ENCODE results near the gene INTS7.
"Not testable (repeated sequence)": the region's sequence is repeated elsewhere in the genome, so short reads cannot be mapped to it uniquely, and the experiment has no call there.

The INTS7 gene

GRCh38 chr1:211991695-211992094 lies 43.7 kb downstream of the INTS7 start:
- Histone ChIP-seq H3K36me3 (replicated peaks) (no peaks in the 10 kb centered on the region), H3K27me3 (ENCODE audit: low read depth) (no peaks in the 10 kb centered on the region), H3K4me3 (no peak overlapping the region), H3K9me3 (no peaks in the 10 kb centered on the region), H3K4me1 (no peaks in the 10 kb centered on the region)
- in situ Hi-C loops (cut with MboI; ENCODE audit: low sequenced_read_pairs) = no loop called here
- no peak for DNase-seq (ENCODE audit: low spot score in 2 of 2)

GRCh38 chr1:211986628-211987254 lies 48.6 kb downstream of the INTS7 start:
- in situ Hi-C loops (cut with MboI; ENCODE audit: low sequenced_read_pairs) = no loop called here
- DNase-seq (ENCODE audit: low spot score in 2 of 2) = no peak
- Histone ChIP-seq H3K9me3 (no peaks in the 10 kb centered on the region), H3K4me1 (no peaks in the 10 kb centered on the region), H3K27me3 (ENCODE audit: low read depth) (no peaks in the 10 kb centered on the region), H3K36me3 (replicated peaks) (no peaks in the 10 kb centered on the region; the same call in 1 of the 2 replicates), H3K4me3 (no peak overlapping the region)

- Histone ChIP-seq H3K9me3 (no peaks in the 10 kb centered on the region), H3K4me1 (no peaks in the 10 kb centered on the region), H3K27me3 (ENCODE audit: low read depth) (no peaks in the 10 kb centered on the region), H3K36me3 (replicated peaks) (peaks cover 6% of the 10 kb centered on the region; the same call in 1 of the 2 replicates), H3K4me3 (no peak overlapping the region)
- no peak for DNase-seq (ENCODE audit: low spot score in 2 of 2)
- in situ Hi-C loops (cut with MboI; ENCODE audit: low sequenced_read_pairs) = no loop called here
These were observed 49.6 kb downstream of the INTS7 start for GRCh38 chr1:211985556-211986264.

GRCh38 chr1:211978596-211978995 lies 56.8 kb downstream of the INTS7 start:
- H3K36me3 ChIP-seq (replicated peaks) = peaks cover 28% of the 10 kb centered on the region
- no peak for DNase-seq (ENCODE audit: low spot score in 2 of 2)

GRCh38 chr1:211975152-211975941 lies 60.0 kb downstream of the INTS7 start:
- H3K36me3 ChIP-seq (replicated peaks) = peaks cover 22% of the 10 kb centered on the region
- DNase-seq (ENCODE audit: low spot score in 2 of 2) = no peak
- H3K4me3 ChIP-seq = no peak overlapping the region
- in situ Hi-C loops (cut with MboI; ENCODE audit: low sequenced_read_pairs) = no loop called here
- H3K9me3 ChIP-seq = no peaks in the 10 kb centered on the region
- no peaks in the 10 kb centered on the region for H3K4me1 ChIP-seq
- H3K27me3 ChIP-seq (ENCODE audit: low read depth) = no peaks in the 10 kb centered on the region

More at GRCh38 chr1:211978596-211978995, 56.8 kb downstream of the INTS7 start:
- Histone ChIP-seq H3K4me1 (no peaks in the 10 kb centered on the region), H3K4me3 (no peak overlapping the region), H3K27me3 (ENCODE audit: low read depth) (no peaks in the 10 kb centered on the region), H3K9me3 (no peaks in the 10 kb centered on the region)
- in situ Hi-C loops (cut with MboI; ENCODE audit: low sequenced_read_pairs) = no loop called here

GRCh38 chr1:211973541-211973940 lies 61.8 kb downstream of the INTS7 start:
- no peaks in the 10 kb centered on the region for H3K9me3 ChIP-seq
- H3K4me3 ChIP-seq = no peak overlapping the region
- no peaks in the 10 kb centered on the region for H3K27me3 ChIP-seq (ENCODE audit: low read depth)
- no peak for DNase-seq (ENCODE audit: low spot score in 2 of 2)
- H3K36me3 ChIP-seq (replicated peaks) = peaks cover 16% of the 10 kb centered on the region
- in situ Hi-C loops (cut with MboI; ENCODE audit: low sequenced_read_pairs) = no loop called here
- H3K4me1 ChIP-seq = no peaks in the 10 kb centered on the region

DNA sequence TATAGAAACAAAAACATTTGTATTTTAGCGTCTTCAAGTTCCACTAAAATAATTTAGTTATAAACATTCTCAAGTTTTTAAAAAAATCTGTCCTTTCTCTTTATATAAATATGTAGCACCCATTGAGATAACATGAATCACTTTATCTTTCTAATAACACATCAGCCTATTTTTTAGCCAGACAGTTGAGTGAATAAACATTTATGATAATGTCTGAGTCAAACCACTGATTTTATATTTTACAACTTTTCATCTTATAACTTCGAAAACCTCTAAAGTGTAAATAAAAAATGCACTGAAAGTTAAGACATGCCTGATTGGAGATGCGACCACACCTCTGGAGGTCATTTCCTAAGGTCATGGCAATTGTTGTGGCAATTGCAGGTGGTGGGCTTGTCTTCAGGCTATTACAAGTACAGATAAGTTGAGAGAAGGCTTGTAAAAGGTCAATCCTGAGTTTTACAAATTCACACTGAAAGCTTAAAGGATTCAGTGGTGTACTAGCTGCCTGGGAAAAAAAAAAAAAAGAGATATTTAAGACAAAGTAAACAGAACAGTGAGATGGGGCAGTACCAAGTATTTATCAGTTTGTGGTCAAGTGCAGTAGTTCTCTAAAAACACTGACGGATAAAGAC lies 67.0 kb downstream of the INTS7 start:
- Histone ChIP-seq H3K9me3 (no peaks in the 10 kb centered on the region), H3K4me3 (no peak overlapping the region), H3K36me3 (replicated peaks) (peaks cover 8% of the 10 kb centered on the region), H3K4me1 (no peaks in the 10 kb centered on the region), H3K27me3 (ENCODE audit: low read depth) (no peaks in the 10 kb centered on the region)
- in situ Hi-C loops (cut with MboI; ENCODE audit: low sequenced_read_pairs) = no loop called here
- DNase-seq (ENCODE audit: low spot score in 2 of 2) = no peak

- Histone ChIP-seq H3K36me3 (replicated peaks) (peaks cover 8% of the 10 kb centered on the region), H3K4me1 (no peaks in the 10 kb centered on the region), H3K4me3 (no peak overlapping the region), H3K9me3 (no peaks in the 10 kb centered on the region), H3K27me3 (ENCODE audit: low read depth) (no peaks in the 10 kb centered on the region)
- in situ Hi-C loops (cut with MboI; ENCODE audit: low sequenced_read_pairs) = no loop called here
- no peak for DNase-seq (ENCODE audit: low spot score in 2 of 2)
These were observed 67.7 kb downstream of the INTS7 start for GRCh38 chr1:211967704-211968103.

GRCh38 chr1:211965108-211965805 lies 70.1 kb downstream of the INTS7 start:
- H3K9me3 ChIP-seq = no peaks in the 10 kb centered on the region
- H3K4me1 ChIP-seq = no peaks in the 10 kb centered on the region
- H3K27me3 ChIP-seq (ENCODE audit: low read depth) = no peaks in the 10 kb centered on the region
- in situ Hi-C loops (cut with MboI; ENCODE audit: low sequenced_read_pairs) = no loop called here
- peaks cover 8% of the 10 kb centered on the region for H3K36me3 ChIP-seq (replicated peaks)
- no peak overlapping the region for H3K4me3 ChIP-seq
- DNase-seq (ENCODE audit: low spot score in 2 of 2) = no peak

GRCh38 chr1:211959680-211960079 lies 75.7 kb downstream of the INTS7 start:
- H3K36me3 ChIP-seq (replicated peaks) = 0 out of 2 replicates have a peak, but pooled peaks cover 3% of the 10 kb centered on the region
- DNase-seq (ENCODE audit: low spot score in 2 of 2) = no peak
- in situ Hi-C loops (cut with MboI; ENCODE audit: low sequenced_read_pairs) = no loop called here
- H3K27me3 ChIP-seq (ENCODE audit: low read depth) = no peaks in the 10 kb centered on the region
- peaks cover 3% of the 10 kb centered on the region; the same call in 1 of the 2 replicates for H3K4me1 ChIP-seq
- no peaks in the 10 kb centered on the region for H3K9me3 ChIP-seq
- H3K4me3 ChIP-seq = no peak overlapping the region

- H3K36me3 ChIP-seq (replicated peaks) = 0 out of 2 replicates have a peak, but pooled peaks cover 3% of the 10 kb centered on the region
- in situ Hi-C loops (cut with MboI; ENCODE audit: low sequenced_read_pairs) = no loop called here
These were observed 76.1 kb downstream of the INTS7 start for GRCh38 chr1:211959221-211959620.

DNA sequence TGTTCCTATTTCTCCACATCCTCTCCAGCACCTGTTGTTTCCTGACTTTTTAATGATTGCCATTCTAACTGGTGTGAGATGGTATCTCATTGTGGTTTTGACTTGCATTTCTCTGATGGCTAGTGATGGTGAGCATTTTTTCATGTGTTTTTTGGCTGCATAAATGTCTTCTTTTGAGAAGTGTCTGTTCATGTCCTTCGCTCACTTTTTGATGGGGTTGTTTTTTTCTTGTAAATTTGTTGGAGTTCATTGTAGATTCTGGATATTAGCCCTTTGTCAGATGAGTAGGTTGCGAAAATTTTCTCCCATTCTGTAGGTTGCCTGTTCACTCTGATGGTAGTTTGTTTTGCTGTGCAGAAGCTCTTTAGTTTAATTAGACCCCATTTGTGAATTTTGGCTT lies 81.3 kb downstream of the INTS7 start:
- H3K36me3 ChIP-seq (replicated peaks); H3K27me3 ChIP-seq (ENCODE audit: low read depth); H3K9me3 ChIP-seq; H3K4me1 ChIP-seq; H3K4me3 ChIP-seq; DNase-seq (ENCODE audit: low spot score in 2 of 2); in situ Hi-C loops (cut with MboI; ENCODE audit: low sequenced_read_pairs): not testable (repeated sequence)

More at GRCh38 chr1:211959221-211959620, 76.1 kb downstream of the INTS7 start:
- Histone ChIP-seq H3K27me3 (ENCODE audit: low read depth) (no peaks in the 10 kb centered on the region), H3K4me3 (no peak overlapping the region), H3K9me3 (no peaks in the 10 kb centered on the region), H3K4me1 (peaks cover 3% of the 10 kb centered on the region; the same call in 1 of the 2 replicates)
- no peak for DNase-seq (ENCODE audit: low spot score in 2 of 2)

- in situ Hi-C loops (cut with MboI; ENCODE audit: low sequenced_read_pairs); H3K36me3 ChIP-seq (replicated peaks); H3K9me3 ChIP-seq; DNase-seq (ENCODE audit: low spot score in 2 of 2); H3K4me1 ChIP-seq; H3K27me3 ChIP-seq (ENCODE audit: low read depth); H3K4me3 ChIP-seq: not testable (repeated sequence)
These were observed 81.8 kb downstream of the INTS7 start for GRCh38 chr1:211953543-211953942.

All from HAP-1 (cell line).